ENCODE measurements around the gene ZNF276. TPM values are rescaled to one million over a fixed set of nuclear protein-coding genes. Genes with fewer than 3 reads are reported as not detected.

ZNF276 gene
- polyA plus RNA-seq, 1 donor (not counting 4 experiments of a cell fraction or from before 2014, with no cell fraction given) = 11.3 TPM

GRCh38 chr16:89764711-89765201 is 43.4 kb downstream of the ZNF276 start:
- Histone ChIP-seq H4K20me1 (ENCODE audit: control insufficient read depth, extremely low read depth, insufficient read depth, low read length) (no peaks in the 10 kb centered on the region), H2AFZ (ENCODE audit: control insufficient read depth, low read length) (no peak overlapping the region), H3K4me1 (ENCODE audit: control insufficient read depth, extremely low read depth, insufficient read depth, low read length) (no peaks in the 10 kb centered on the region), H3K4me2 (ENCODE audit: control insufficient read depth, extremely low read depth, insufficient read depth, low read depth, low read length) (no peak overlapping the region), H3K79me2 (ENCODE audit: control insufficient read depth, insufficient read depth, low read length) (no peaks in the 10 kb centered on the region), H3K9me1 (ENCODE audit: control insufficient read depth, extremely low read depth, insufficient read depth, low read length) (no peaks in the 10 kb centered on the region), H3K27me3 (ENCODE audit: control insufficient read depth, extremely low read depth, insufficient read depth, low read length) (no peaks in the 10 kb centered on the region), H3K9ac (ENCODE audit: control insufficient read depth, extremely low read depth, insufficient read depth, low read length) (no peak overlapping the region), H3K36me3 (ENCODE audit: control insufficient read depth in 2 of 2, extremely low read depth in 1 of 2, insufficient read depth in 2 of 2, low read length in 2 of 2) (peaks cover 2 to 27% of the 10 kb centered on the region in 2 experiments), H3K9me3 (ENCODE audit: control insufficient read depth, low read depth, low read length) (no peaks in the 10 kb centered on the region), H3K4me3 (ENCODE audit: control insufficient read depth in 2 of 3, extremely low read depth in 1 of 3, insufficient read depth in 2 of 3, low read depth in 1 of 3, low read length in 3 of 3) (no peak overlapping the region), H3K27ac (ENCODE audit: control insufficient read depth, insufficient read depth, low read length) (no peak overlapping the region)
- DNase-seq (ENCODE audit: low read depth, low spot score) (no peak), FAIRE-seq (no peak)
- TF ChIP-seq EZH2 (IDR thresholded peaks at IDR 0.05; ENCODE audit: low read length) = no peak
- TF ChIP-seq CTCF (optimal IDR thresholded peaks at IDR 0.05 in 1 of 3, IDR thresholded peaks at IDR 0.05 in 1 of 3, conservative IDR thresholded peaks at IDR 0.05 in 1 of 3; ENCODE audit: extremely low read depth in 1 of 3, insufficient read depth in 2 of 3, low read length in 3 of 3) = no peak
- dilution Hi-C loops (cut with MboI; ENCODE audit: extremely low pct_ligation_motif_present, low sequenced_read_pairs) = no loop called here

GRCh38 chr16:89765292-89765830 is 44.0 kb downstream of the ZNF276 start:
- TF ChIP-seq CTCF (optimal IDR thresholded peaks at IDR 0.05 in 1 of 3, IDR thresholded peaks at IDR 0.05 in 1 of 3, conservative IDR thresholded peaks at IDR 0.05 in 1 of 3; ENCODE audit: extremely low read depth in 1 of 3, insufficient read depth in 2 of 3, low read length in 3 of 3) = no peak
- no peak for TF ChIP-seq EZH2 (IDR thresholded peaks at IDR 0.05; ENCODE audit: low read length)
- peaks cover 4 to 33% of the 10 kb centered on the region in 2 experiments for H3K36me3 ChIP-seq (ENCODE audit: control insufficient read depth in 2 of 2, extremely low read depth in 1 of 2, insufficient read depth in 2 of 2, low read length in 2 of 2)
- H3K9ac ChIP-seq (ENCODE audit: control insufficient read depth, extremely low read depth, insufficient read depth, low read length) = no peak overlapping the region
- no peaks in the 10 kb centered on the region for H3K4me1 ChIP-seq (ENCODE audit: control insufficient read depth, extremely low read depth, insufficient read depth, low read length)
- H3K9me3 ChIP-seq (ENCODE audit: control insufficient read depth, low read depth, low read length) = no peaks in the 10 kb centered on the region
- DNase-seq (ENCODE audit: low read depth, low spot score) = no peak
- H3K4me2 ChIP-seq (ENCODE audit: control insufficient read depth, extremely low read depth, insufficient read depth, low read depth, low read length) = no peak overlapping the region
- no peaks in the 10 kb centered on the region for H3K27me3 ChIP-seq (ENCODE audit: control insufficient read depth, extremely low read depth, insufficient read depth, low read length)
- H3K4me3 ChIP-seq (ENCODE audit: control insufficient read depth in 2 of 3, extremely low read depth in 1 of 3, insufficient read depth in 2 of 3, low read depth in 1 of 3, low read length in 3 of 3) = no peak overlapping the region
- FAIRE-seq = no peak
- H2AFZ ChIP-seq (ENCODE audit: control insufficient read depth, low read length) = no peak overlapping the region
- no peaks in the 10 kb centered on the region for H3K79me2 ChIP-seq (ENCODE audit: control insufficient read depth, insufficient read depth, low read length)
- H3K9me1 ChIP-seq (ENCODE audit: control insufficient read depth, extremely low read depth, insufficient read depth, low read length) = no peaks in the 10 kb centered on the region
- H4K20me1 ChIP-seq (ENCODE audit: control insufficient read depth, extremely low read depth, insufficient read depth, low read length) = no peaks in the 10 kb centered on the region
- dilution Hi-C loops (cut with MboI; ENCODE audit: extremely low pct_ligation_motif_present, low sequenced_read_pairs) = no loop called here
- no peak overlapping the region for H3K27ac ChIP-seq (ENCODE audit: control insufficient read depth, insufficient read depth, low read length)
